ENCODE measurements around the gene TPT1.

DNA sequence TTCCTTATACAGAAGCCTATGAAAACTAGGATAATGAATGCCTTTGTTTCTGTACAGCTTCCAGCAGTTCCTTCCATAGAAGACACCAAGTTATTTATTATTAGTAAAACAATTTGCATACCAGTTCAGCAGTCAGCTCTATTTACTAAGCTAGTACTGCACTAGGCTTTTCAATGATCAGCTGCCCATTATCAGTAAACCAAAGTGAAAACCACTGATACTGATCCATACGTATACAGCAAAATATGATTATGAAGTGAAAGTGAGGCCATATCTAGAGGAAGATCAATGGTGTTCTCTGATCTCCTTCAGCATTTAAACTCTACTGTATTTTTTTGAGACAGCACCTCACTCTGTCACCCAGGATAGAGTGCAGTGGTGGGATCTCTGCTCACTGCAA is 3.2 kb downstream of the TPT1 start:
- TF ChIP-seq EZH2 (IDR thresholded peaks at IDR 0.05; ENCODE audit: borderline replicate concordance, low read length), result no peak
- TF ChIP-seq, protein P1, sequence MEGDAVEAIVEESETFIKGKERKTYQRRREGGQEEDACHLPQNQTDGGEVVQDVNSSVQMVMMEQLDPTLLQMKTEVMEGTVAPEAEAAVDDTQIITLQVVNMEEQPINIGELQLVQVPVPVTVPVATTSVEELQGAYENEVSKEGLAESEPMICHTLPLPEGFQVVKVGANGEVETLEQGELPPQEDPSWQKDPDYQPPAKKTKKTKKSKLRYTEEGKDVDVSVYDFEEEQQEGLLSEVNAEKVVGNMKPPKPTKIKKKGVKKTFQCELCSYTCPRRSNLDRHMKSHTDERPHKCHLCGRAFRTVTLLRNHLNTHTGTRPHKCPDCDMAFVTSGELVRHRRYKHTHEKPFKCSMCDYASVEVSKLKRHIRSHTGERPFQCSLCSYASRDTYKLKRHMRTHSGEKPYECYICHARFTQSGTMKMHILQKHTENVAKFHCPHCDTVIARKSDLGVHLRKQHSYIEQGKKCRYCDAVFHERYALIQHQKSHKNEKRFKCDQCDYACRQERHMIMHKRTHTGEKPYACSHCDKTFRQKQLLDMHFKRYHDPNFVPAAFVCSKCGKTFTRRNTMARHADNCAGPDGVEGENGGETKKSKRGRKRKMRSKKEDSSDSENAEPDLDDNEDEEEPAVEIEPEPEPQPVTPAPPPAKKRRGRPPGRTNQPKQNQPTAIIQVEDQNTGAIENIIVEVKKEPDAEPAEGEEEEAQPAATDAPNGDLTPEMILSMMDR (IDR thresholded peaks at IDR 0.05; ENCODE audit: low read length), result no peak
